Measurements from ENCODE around the gene CD209. TPM values are rescaled to one million over a fixed set of nuclear protein-coding genes. Genes with fewer than 3 reads are reported as not detected.

Gene CD209
- total RNA-seq, 1 donor from 2014 or later = not detected

GRCh38 chr19:7743425-7743841 is 3.9 kb downstream of the CD209 start:
- no peaks in the 10 kb centered on the region for H3K36me3 Mint-ChIP-seq (ENCODE audit: unreplicated experiment)
- no peak overlapping the region for H3K27ac Mint-ChIP-seq (ENCODE audit: unreplicated experiment)
- no peaks in the 10 kb centered on the region for H3K4me1 Mint-ChIP-seq (ENCODE audit: unreplicated experiment)
- H3K27me3 Mint-ChIP-seq (ENCODE audit: unreplicated experiment) = peaks cover 18% of the 10 kb centered on the region
- no peaks in the 10 kb centered on the region for H3K9me3 Mint-ChIP-seq (ENCODE audit: unreplicated experiment)
- DNase-seq (ENCODE audit: extremely low spot score, unreplicated experiment) = no peak
- no peak for TF ChIP-seq CTCF (IDR thresholded peaks at IDR 0.05)
- no peak overlapping the region for H3K4me3 Mint-ChIP-seq (ENCODE audit: unreplicated experiment)

- H3K4me1 Mint-ChIP-seq (ENCODE audit: unreplicated experiment) = no peaks in the 10 kb centered on the region
- peaks cover 18% of the 10 kb centered on the region for H3K27me3 Mint-ChIP-seq (ENCODE audit: unreplicated experiment)
- H3K4me3 Mint-ChIP-seq (ENCODE audit: unreplicated experiment) = no peak overlapping the region
- no peak for TF ChIP-seq CTCF (IDR thresholded peaks at IDR 0.05)
- no peaks in the 10 kb centered on the region for H3K36me3 Mint-ChIP-seq (ENCODE audit: unreplicated experiment)
- no peaks in the 10 kb centered on the region for H3K9me3 Mint-ChIP-seq (ENCODE audit: unreplicated experiment)
- DNase-seq (ENCODE audit: extremely low spot score, unreplicated experiment) = no peak
- H3K27ac Mint-ChIP-seq (ENCODE audit: unreplicated experiment) = no peak overlapping the region
Observed at GRCh38 chr19:7742991-7743390, 4.3 kb downstream of the CD209 start.

GRCh38 chr19:7742575-7742974 is 4.8 kb downstream of the CD209 start:
- H3K27ac Mint-ChIP-seq (ENCODE audit: unreplicated experiment) = no peak overlapping the region
- no peak for DNase-seq (ENCODE audit: extremely low spot score, unreplicated experiment)
- H3K27me3 Mint-ChIP-seq (ENCODE audit: unreplicated experiment) = peaks cover 18% of the 10 kb centered on the region
- no peaks in the 10 kb centered on the region for H3K36me3 Mint-ChIP-seq (ENCODE audit: unreplicated experiment)
- H3K4me1 Mint-ChIP-seq (ENCODE audit: unreplicated experiment) = no peaks in the 10 kb centered on the region
- H3K4me3 Mint-ChIP-seq (ENCODE audit: unreplicated experiment) = no peak overlapping the region
- no peaks in the 10 kb centered on the region for H3K9me3 Mint-ChIP-seq (ENCODE audit: unreplicated experiment)
- TF ChIP-seq CTCF (IDR thresholded peaks at IDR 0.05) = no peak

- H3K27ac Mint-ChIP-seq (ENCODE audit: unreplicated experiment) = no peak overlapping the region
- H3K36me3 Mint-ChIP-seq (ENCODE audit: unreplicated experiment) = no peaks in the 10 kb centered on the region
- DNase-seq (ENCODE audit: extremely low spot score, unreplicated experiment) = no peak
- H3K9me3 Mint-ChIP-seq (ENCODE audit: unreplicated experiment) = no peaks in the 10 kb centered on the region
- no peak overlapping the region for H3K4me3 Mint-ChIP-seq (ENCODE audit: unreplicated experiment)
- TF ChIP-seq CTCF (IDR thresholded peaks at IDR 0.05) = no peak
- peaks cover 22% of the 10 kb centered on the region for H3K27me3 Mint-ChIP-seq (ENCODE audit: unreplicated experiment)
- no peaks in the 10 kb centered on the region for H3K4me1 Mint-ChIP-seq (ENCODE audit: unreplicated experiment)
Observed at GRCh38 chr19:7740682-7741054, 6.7 kb downstream of the CD209 start.

GRCh38 chr19:7739801-7740681 is 7.3 kb downstream of the CD209 start:
- Mint-ChIP-seq H3K27me3 (ENCODE audit: unreplicated experiment) (peaks cover 26% of the 10 kb centered on the region), H3K4me1 (ENCODE audit: unreplicated experiment) (no peaks in the 10 kb centered on the region), H3K4me3 (ENCODE audit: unreplicated experiment) (no peak overlapping the region), H3K27ac (ENCODE audit: unreplicated experiment) (no peak overlapping the region), H3K9me3 (ENCODE audit: unreplicated experiment) (no peaks in the 10 kb centered on the region), H3K36me3 (ENCODE audit: unreplicated experiment) (no peaks in the 10 kb centered on the region)
- no peak for TF ChIP-seq CTCF (IDR thresholded peaks at IDR 0.05)
- DNase-seq (ENCODE audit: extremely low spot score, unreplicated experiment) = no peak

Data from osteocyte (in vitro differentiated cells).